Panc1 (cell line): ENCODE results near the gene MYL10. TPM values are rescaled to one million over a fixed set of nuclear protein-coding genes. Genes with fewer than 3 reads are reported as not detected.

Experiments
- ATAC-seq: fragments of 200-7000 bp; cut with Tn5 transposase; 2 replicates; pipeline ENCODE4 v1.9.1; 2020; ENCODE audit warnings: mild to moderate bottlenecking, moderate library complexity
- BruUV-seq: library from RNA; stranded (reverse); fragments of 400-500 nt; replicated peaks from 2 replicates; lab custom pipeline; 2021; lab: Mats Ljungman, UMichigan
- CTCF ChIA-PET: fragments of 300-600 bp; sonication (Branson Sonifier 250); formaldehyde crosslinking; loops from one replicate; lab custom pipeline; 2022; ENCODE audit warnings: antibody characterized with exemption; lab: Charles Lee
- POLR2A ChIA-PET: fragments of 300-600 bp; sonication (Branson Sonifier 250); formaldehyde crosslinking; loops from one replicate; lab custom pipeline; 2022; ENCODE audit warnings: antibody characterized with exemption; lab: Charles Lee
- DNase-seq: peaks from one replicate; pipeline ENCODE4 v3.0.0-alpha.2; 2010; ENCODE audit warnings: low read depth, low spot score
- H3K27ac ChIP-seq: 2 replicates; pipeline ENCODE4 v1.5.1; 2011; ENCODE audit warnings: mild to moderate bottlenecking, low read length, inconsistent platforms
- H3K27me3 ChIP-seq: fragments of 200-500 bp; sonication (Bioruptor generic); 2 replicates; pipeline ENCODE4 v1.6.0; 2014; ENCODE audit warnings: low read length, inconsistent platforms; ENCODE audit not compliant: control insufficient read depth, insufficient read depth
- H3K36me3 ChIP-seq: fragments of 200-500 bp; sonication (Bioruptor generic); 2 replicates; pipeline ENCODE4 v1.5.1; 2014; ENCODE audit warnings: inconsistent platforms, mild to moderate bottlenecking, low read length, moderate library complexity; ENCODE audit not compliant: control insufficient read depth, insufficient read depth
- H3K4me1 ChIP-seq: 2 replicates; pipeline ENCODE4 v1.5.1; 2011; ENCODE audit warnings: inconsistent platforms, mild to moderate bottlenecking, low read length, moderate library complexity; ENCODE audit not compliant: control insufficient read depth, insufficient read depth
- H3K4me3 ChIP-seq, 2 experiments: 2 replicates each; pipeline ENCODE4 v1.5.1; 2011 to 2012; ENCODE audit warnings: low read depth in 2 of 2, low read length in 2 of 2, mild to moderate bottlenecking in 2 of 2, inconsistent platforms in 1 of 2, moderate library complexity in 1 of 2
- H3K9me3 ChIP-seq: fragments of 200-500 bp; sonication (Bioruptor generic); 2 replicates; pipeline ENCODE4 v1.5.1; 2014; ENCODE audit warnings: low read depth, mild to moderate bottlenecking, inconsistent platforms, low read length, moderate library complexity; ENCODE audit not compliant: control insufficient read depth, insufficient read depth
- CTCF ChIP-seq: fragments of 450-650 bp; IDR thresholded peaks from 2 replicates; pipeline ENCODE4 v1.5.1; 2017; ENCODE audit warnings: mild to moderate bottlenecking
- POLR2AphosphoS5 ChIP-seq: IDR thresholded peaks from 2 replicates; pipeline ENCODE4 v1.6.1; 2012; ENCODE audit warnings: mild to moderate bottlenecking, low read depth, low read length, moderate library complexity
- SIN3A ChIP-seq: IDR thresholded peaks from 2 replicates; pipeline ENCODE4 v1.6.1; 2012; ENCODE audit warnings: low read depth, mild to moderate bottlenecking, low read length, moderate library complexity, borderline replicate concordance; ENCODE audit not compliant: insufficient read depth
- TCF7L2 ChIP-seq: IDR thresholded peaks from 2 replicates; pipeline ENCODE4 v1.6.1; 2011; ENCODE audit warnings: mild to moderate bottlenecking, low read depth, low read length, inconsistent platforms
- in situ Hi-C: cut with HindIII; loops from 2 replicates; pipeline ENCODE4 v1.10.0; 2016; ENCODE audit warnings: low sequenced_read_pairs, low pct_unique_long_range_greater_than_20kb
- intact Hi-C: fragments of 100-400 bp; cut with micrococcal nuclease; formaldehyde crosslinking; loops from one replicate; pipeline ENCODE4 v1.10.0; 2022; ENCODE audit not compliant: unreplicated experiment
- total RNA-seq: library from RNA; stranded (reverse); gene quantifications from one replicate; pipeline ENCODE4 v1.2.1, GENCODE V29; 2021; ENCODE audit not compliant: unreplicated experiment
- TF ChIP-seq, protein P1 (sequence below), 2 experiments: IDR thresholded peaks; 2 replicates each; pipeline ENCODE4 v1.6.1; 2011 to 2012; ENCODE audit warnings: low read depth in 2 of 2, control low read depth in 1 of 2, low read length in 1 of 2, mild to moderate bottlenecking in 1 of 2, moderate library complexity in 1 of 2; ENCODE audit not compliant: insufficient read depth in 1 of 2

Gene MYL10
- total RNA-seq, 1 experiment from 2014 or later = not detected

DNA sequence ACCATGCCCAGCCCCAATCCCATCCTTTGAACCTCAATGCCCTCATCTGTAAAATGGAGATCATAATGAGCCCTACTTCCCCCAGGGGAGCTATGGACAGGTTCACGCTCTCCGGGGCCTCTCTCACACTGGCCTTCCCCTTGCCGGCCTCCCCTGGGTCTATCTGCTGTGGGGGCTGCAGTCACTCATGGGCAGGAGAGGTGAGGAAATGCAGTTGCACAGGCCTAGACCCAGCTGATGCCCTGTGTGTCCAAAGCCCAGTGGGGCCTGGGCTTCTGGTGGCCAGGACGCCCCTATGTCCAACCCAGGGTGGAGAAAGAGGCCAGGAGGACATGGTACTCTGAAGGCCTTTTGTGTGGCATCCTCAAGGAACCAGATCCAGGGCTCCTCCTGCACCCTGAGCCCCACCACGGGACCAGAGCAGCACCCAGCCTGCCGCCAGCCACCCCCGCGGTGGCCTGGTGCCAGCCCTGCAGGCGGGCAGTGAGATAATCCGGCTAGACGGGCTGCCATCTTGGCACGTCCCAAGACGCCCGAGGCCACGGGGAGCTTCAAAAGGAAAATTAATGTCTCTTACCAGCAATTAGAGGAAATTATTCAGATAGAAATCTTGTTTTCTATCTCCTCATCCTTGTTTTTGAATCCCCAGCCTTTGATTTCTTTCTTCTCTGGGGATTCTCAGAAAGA is 39.0 kb downstream of the MYL10 start:
- POLR2A ChIA-PET = interaction anchor here (0.7 kb wide), 1 partner anchor 310 kb away, joined by 10 read pairs; no protein-coding TSS in a partner anchor
- H3K4me1 ChIP-seq = no peaks in the 10 kb centered on the region
- no peaks in the 10 kb centered on the region for H3K9me3 ChIP-seq
- BruUV-seq = no TSS peak
- H3K36me3 ChIP-seq = no peaks in the 10 kb centered on the region
- no peaks in the 10 kb centered on the region for H3K27me3 ChIP-seq
- DNase-seq = no peak
- no peak overlapping the region for H3K4me3 ChIP-seq
- intact Hi-C loops (no loop called here), in situ Hi-C loops (no loop called here)
- no peak for ATAC-seq
- TF ChIP-seq TCF7L2 (no peak), POLR2AphosphoS5 (no peak), SIN3A (no peak), CTCF (no peak)
- TF ChIP-seq, protein P1, sequence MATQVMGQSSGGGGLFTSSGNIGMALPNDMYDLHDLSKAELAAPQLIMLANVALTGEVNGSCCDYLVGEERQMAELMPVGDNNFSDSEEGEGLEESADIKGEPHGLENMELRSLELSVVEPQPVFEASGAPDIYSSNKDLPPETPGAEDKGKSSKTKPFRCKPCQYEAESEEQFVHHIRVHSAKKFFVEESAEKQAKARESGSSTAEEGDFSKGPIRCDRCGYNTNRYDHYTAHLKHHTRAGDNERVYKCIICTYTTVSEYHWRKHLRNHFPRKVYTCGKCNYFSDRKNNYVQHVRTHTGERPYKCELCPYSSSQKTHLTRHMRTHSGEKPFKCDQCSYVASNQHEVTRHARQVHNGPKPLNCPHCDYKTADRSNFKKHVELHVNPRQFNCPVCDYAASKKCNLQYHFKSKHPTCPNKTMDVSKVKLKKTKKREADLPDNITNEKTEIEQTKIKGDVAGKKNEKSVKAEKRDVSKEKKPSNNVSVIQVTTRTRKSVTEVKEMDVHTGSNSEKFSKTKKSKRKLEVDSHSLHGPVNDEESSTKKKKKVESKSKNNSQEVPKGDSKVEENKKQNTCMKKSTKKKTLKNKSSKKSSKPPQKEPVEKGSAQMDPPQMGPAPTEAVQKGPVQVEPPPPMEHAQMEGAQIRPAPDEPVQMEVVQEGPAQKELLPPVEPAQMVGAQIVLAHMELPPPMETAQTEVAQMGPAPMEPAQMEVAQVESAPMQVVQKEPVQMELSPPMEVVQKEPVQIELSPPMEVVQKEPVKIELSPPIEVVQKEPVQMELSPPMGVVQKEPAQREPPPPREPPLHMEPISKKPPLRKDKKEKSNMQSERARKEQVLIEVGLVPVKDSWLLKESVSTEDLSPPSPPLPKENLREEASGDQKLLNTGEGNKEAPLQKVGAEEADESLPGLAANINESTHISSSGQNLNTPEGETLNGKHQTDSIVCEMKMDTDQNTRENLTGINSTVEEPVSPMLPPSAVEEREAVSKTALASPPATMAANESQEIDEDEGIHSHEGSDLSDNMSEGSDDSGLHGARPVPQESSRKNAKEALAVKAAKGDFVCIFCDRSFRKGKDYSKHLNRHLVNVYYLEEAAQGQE (IDR thresholded peaks at IDR 0.05; ENCODE audit: insufficient read depth in 1 of 2, low read depth in 2 of 2, low read length in 1 of 2) = no peak
- no peak overlapping the region for H3K27ac ChIP-seq
- CTCF ChIA-PET = no interaction called here

- Histone ChIP-seq H3K27me3 (no peaks in the 10 kb centered on the region), H3K36me3 (no peaks in the 10 kb centered on the region), H3K4me1 (no peaks in the 10 kb centered on the region), H3K27ac (no peak overlapping the region), H3K4me3 (no peak overlapping the region), H3K9me3 (no peaks in the 10 kb centered on the region)
- ChIA-PET POLR2A (interaction anchor here (0.7 kb wide), 1 partner anchor 311 kb away, joined by 10 read pairs; no protein-coding TSS in a partner anchor), CTCF (interaction anchor here (0.6 kb wide), 1 partner anchor 53 kb away, joined by 6 read pairs; no protein-coding TSS in a partner anchor)
- DNase-seq (no peak), ATAC-seq (no peak)
- no peak for TF ChIP-seq TCF7L2
- TF ChIP-seq, protein P1 (IDR thresholded peaks at IDR 0.05; ENCODE audit: insufficient read depth in 1 of 2, low read depth in 2 of 2, low read length in 1 of 2) = no peak
- no peak for TF ChIP-seq CTCF
- no peak for TF ChIP-seq SIN3A
- no peak for TF ChIP-seq POLR2AphosphoS5
- intact Hi-C loops = no loop called here
- in situ Hi-C loops = no loop called here
- BruUV-seq = no TSS peak
Measured at GRCh38 chr7:101589052-101589451, 40.0 kb downstream of the MYL10 start.
